SU-DHL-6 (cell line): ENCODE results near the gene GNGT2.
A peak's percentile ranks its signal among the peaks of the same experiment; 100 is the strongest.
"Not testable (repeated sequence)": the region's sequence is repeated elsewhere in the genome, so short reads cannot be mapped to it uniquely, and the experiment has no call there.

Experiments
- H2AFZ ChIP-seq: fragments of 200-600 bp; sonication (generic); 2 replicates; pipeline ENCODE4 v1.6.1; 2014; ENCODE audit warnings: low read depth, mild to moderate bottlenecking, moderate library complexity, mixed read lengths, antibody characterized with exemption, low read length; ENCODE audit not compliant: severe bottlenecking
- H3F3A ChIP-seq: fragments of 200-600 bp; shearing (Covaris generic); 2 replicates; pipeline ENCODE4 v1.6.0; 2016; ENCODE audit warnings: antibody characterized with exemption, mild to moderate bottlenecking; ENCODE audit not compliant: insufficient read depth
- H3K27ac ChIP-seq: fragments of 200-600 bp; sonication (generic); 2 replicates; pipeline ENCODE4 v1.5.1; 2016; ENCODE audit warnings: low read depth, mild to moderate bottlenecking, low read length, moderate library complexity, mixed read lengths
- H3K27me3 ChIP-seq: fragments of 200-600 bp; sonication (generic), shearing (Covaris generic); 2 replicates; pipeline ENCODE4 v1.6.0; 2014; ENCODE audit warnings: mild to moderate bottlenecking, low read length
- H3K36me3 ChIP-seq: fragments of 200-600 bp; sonication (generic); 2 replicates; pipeline ENCODE4 v1.6.1; 2014; ENCODE audit warnings: mild to moderate bottlenecking, low read length, mixed read lengths
- H3K4me2 ChIP-seq: fragments of 300-600, 200-600 bp; shearing (Covaris generic), sonication (generic); 2 replicates; pipeline ENCODE4 v1.6.0; 2014; ENCODE audit warnings: low read length, low read depth, mild to moderate bottlenecking; ENCODE audit not compliant: poor library complexity, severe bottlenecking
- H3K4me3 ChIP-seq: fragments of 200-600 bp; sonication (generic); 2 replicates; pipeline ENCODE4 v1.5.1; 2014; ENCODE audit warnings: antibody characterized with exemption, low read length, mild to moderate bottlenecking, mixed read lengths; ENCODE audit not compliant: insufficient read depth, poor library complexity, severe bottlenecking
- H3K79me2 ChIP-seq: fragments of 200-600 bp; sonication (generic); 2 replicates; pipeline ENCODE4 v1.6.1; 2014; ENCODE audit warnings: mild to moderate bottlenecking, low read length, moderate library complexity; ENCODE audit not compliant: insufficient read depth
- H3K9ac ChIP-seq: fragments of 200-600 bp; sonication (generic); 2 replicates; pipeline ENCODE4 v1.7.0; 2014; ENCODE audit warnings: mild to moderate bottlenecking, low read length
- H3K9me2 ChIP-seq: fragments of 200-600 bp; sonication (generic); replicated peaks from 2 replicates; pipeline ENCODE4 v1.6.1; 2014; ENCODE audit warnings: low read length; ENCODE audit not compliant: insufficient read depth
- H3K9me3 ChIP-seq: fragments of 200-600 bp; sonication (generic); 2 replicates; pipeline ENCODE4 v1.6.1; 2014; ENCODE audit warnings: low read length, mixed read lengths; ENCODE audit not compliant: insufficient read depth
- H4K20me1 ChIP-seq: fragments of 200-600 bp; sonication (generic); 2 replicates; pipeline ENCODE4 v1.6.1; 2014; ENCODE audit warnings: low read depth, mild to moderate bottlenecking, antibody characterized with exemption, low read length, moderate library complexity, mixed read lengths
- EZH2phosphoT487 ChIP-seq: fragments of 200-600 bp; sonication (generic), shearing (Covaris generic); conservative IDR thresholded peaks from 2 replicates; pipeline ENCODE4 v1.6.1; 2018; ENCODE audit warnings: mild to moderate bottlenecking, antibody characterized with exemption, low read length, moderate library complexity, mixed read lengths
- TF ChIP-seq, protein P1 (sequence below): fragments of 200-600 bp; sonication (generic); IDR thresholded peaks from one replicate; pipeline ENCODE4 v1.5.1; 2017; ENCODE audit warnings: antibody characterized with exemption, mild to moderate bottlenecking, low read length, moderate library complexity; ENCODE audit not compliant: insufficient read depth, poor library complexity, severe bottlenecking

Gene GNGT2

DNA sequence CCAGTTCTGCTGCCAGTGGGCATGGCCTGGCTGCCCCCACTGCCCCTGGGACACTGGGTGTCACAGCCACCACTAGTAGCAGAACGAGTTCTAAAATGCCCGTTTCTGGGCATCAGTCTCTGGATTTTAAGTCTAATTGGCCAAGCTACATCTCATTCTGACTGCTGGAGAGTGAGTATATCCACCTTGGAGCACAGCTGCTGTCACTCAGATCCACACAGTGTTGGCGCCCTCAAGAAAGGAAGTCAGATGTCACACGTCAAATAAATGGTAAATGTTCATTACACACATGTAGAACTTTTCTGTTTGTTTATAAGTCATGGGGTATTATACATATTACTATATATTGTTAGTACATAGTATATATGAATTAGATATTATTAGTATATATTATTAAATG, 19.4 kb downstream of the GNGT2 start:
- no peaks in the 10 kb centered on the region for H3K9me2 ChIP-seq
- peaks cover 11% of the 10 kb centered on the region for H3F3A ChIP-seq
- H3K36me3 ChIP-seq, result no peaks in the 10 kb centered on the region
- no peak overlapping the region for H3K27ac ChIP-seq
- TF ChIP-seq EZH2phosphoT487, result no peak
- TF ChIP-seq, protein P1, sequence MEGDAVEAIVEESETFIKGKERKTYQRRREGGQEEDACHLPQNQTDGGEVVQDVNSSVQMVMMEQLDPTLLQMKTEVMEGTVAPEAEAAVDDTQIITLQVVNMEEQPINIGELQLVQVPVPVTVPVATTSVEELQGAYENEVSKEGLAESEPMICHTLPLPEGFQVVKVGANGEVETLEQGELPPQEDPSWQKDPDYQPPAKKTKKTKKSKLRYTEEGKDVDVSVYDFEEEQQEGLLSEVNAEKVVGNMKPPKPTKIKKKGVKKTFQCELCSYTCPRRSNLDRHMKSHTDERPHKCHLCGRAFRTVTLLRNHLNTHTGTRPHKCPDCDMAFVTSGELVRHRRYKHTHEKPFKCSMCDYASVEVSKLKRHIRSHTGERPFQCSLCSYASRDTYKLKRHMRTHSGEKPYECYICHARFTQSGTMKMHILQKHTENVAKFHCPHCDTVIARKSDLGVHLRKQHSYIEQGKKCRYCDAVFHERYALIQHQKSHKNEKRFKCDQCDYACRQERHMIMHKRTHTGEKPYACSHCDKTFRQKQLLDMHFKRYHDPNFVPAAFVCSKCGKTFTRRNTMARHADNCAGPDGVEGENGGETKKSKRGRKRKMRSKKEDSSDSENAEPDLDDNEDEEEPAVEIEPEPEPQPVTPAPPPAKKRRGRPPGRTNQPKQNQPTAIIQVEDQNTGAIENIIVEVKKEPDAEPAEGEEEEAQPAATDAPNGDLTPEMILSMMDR, result no peak
- H3K4me3 ChIP-seq, result no peak overlapping the region
- peak overlapping the region; percentile 17 for H2AFZ ChIP-seq
- H3K9me3 ChIP-seq, result no peaks in the 10 kb centered on the region
- no peak overlapping the region for H3K9ac ChIP-seq
- H3K4me2 ChIP-seq, result peak overlapping the region; percentile 92
- H4K20me1 ChIP-seq, result no peaks in the 10 kb centered on the region
- no peaks in the 10 kb centered on the region for H3K27me3 ChIP-seq
- H3K79me2 ChIP-seq, result no peaks in the 10 kb centered on the region

DNA sequence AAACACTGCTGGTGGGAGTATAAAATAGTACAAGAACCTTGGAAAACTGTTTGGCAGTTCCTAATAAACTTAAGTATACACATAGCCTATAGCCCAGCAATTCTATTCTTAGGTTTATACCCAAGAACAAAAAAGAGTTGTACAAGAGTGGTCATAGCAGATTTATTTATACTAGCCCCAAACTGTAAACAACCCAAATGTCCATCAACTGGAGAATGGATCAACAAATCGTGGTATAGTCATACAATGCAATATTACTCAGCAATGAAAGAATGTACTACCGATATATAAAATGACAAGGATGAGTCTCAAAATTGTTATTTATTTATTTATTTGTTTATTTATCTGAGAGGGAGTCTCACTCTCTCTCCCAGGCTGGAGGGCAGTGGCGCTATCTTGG, 23.1 kb downstream of the GNGT2 start:
- H2AFZ ChIP-seq, result no peak overlapping the region
- peaks cover 3% of the 10 kb centered on the region; the same call in 1 of the 2 replicates for H3F3A ChIP-seq
- H3K27me3 ChIP-seq, result no peaks in the 10 kb centered on the region
- no peak overlapping the region for H3K27ac ChIP-seq
- no peaks in the 10 kb centered on the region for H4K20me1 ChIP-seq
- no peak overlapping the region for H3K4me2 ChIP-seq
- no peak overlapping the region for H3K4me3 ChIP-seq
- H3K9ac ChIP-seq, result no peak overlapping the region
- no peaks in the 10 kb centered on the region for H3K79me2 ChIP-seq
- no peaks in the 10 kb centered on the region for H3K36me3 ChIP-seq
- H3K9me2 ChIP-seq, result no peaks in the 10 kb centered on the region
- H3K9me3 ChIP-seq, result peaks cover 13% of the 10 kb centered on the region; the same call in 1 of the 2 replicates
- TF ChIP-seq EZH2phosphoT487, result no peak
- TF ChIP-seq, protein P1, result no peak

DNA sequence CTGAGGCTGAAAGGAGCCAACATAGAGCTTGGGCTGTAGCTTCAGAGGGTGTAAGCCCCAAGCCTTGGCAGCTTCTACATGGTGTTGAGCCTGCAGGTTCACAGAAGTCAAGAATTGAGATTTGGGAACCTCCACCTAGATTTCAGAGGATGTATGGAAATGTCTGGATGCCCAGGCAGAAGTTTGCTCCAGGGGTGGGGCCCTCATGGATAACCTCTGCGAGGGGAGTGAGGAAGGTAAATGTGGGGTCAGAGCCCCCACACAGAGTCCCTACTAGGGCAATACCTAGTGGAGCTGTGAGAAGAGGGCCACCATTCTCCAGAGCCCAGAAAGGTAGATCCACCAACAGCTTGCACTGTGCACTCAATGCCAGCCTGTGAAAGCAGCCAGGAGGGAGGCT, 25.0 kb downstream of the GNGT2 start:
- not testable (repeated sequence) for H3K4me3 ChIP-seq, H3K27me3 ChIP-seq, H3K27ac ChIP-seq, H3K79me2 ChIP-seq, H3F3A ChIP-seq, H3K9ac ChIP-seq, H2AFZ ChIP-seq, H3K4me2 ChIP-seq, H4K20me1 ChIP-seq, H3K36me3 ChIP-seq, H3K9me2 ChIP-seq
- peaks cover 13% of the 10 kb centered on the region; the same call in 1 of the 2 replicates for H3K9me3 ChIP-seq

DNA sequence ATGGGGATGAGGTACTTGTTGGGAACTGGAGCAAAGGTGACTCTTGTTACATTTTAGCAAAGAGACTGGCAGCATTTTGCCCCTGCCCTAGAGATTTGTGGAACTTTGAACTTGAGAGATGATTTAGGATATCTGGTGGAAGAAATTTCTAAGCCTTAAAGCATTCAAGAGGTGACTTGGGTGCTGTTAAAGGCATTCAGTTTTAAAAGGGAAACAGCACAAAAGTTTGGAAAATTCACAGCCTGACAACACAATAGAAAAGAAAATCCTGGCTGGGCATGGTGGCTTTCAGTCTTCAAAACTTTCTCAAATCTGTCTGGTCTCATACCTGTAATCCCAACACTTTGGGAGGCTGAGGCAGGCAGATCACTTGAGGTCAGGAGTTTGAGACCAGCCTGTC, 25.9 kb downstream of the GNGT2 start:
- not testable (repeated sequence) for H3K27me3 ChIP-seq, H4K20me1 ChIP-seq, H3K36me3 ChIP-seq, H3K4me3 ChIP-seq, H3K79me2 ChIP-seq, H3K9ac ChIP-seq, H3K9me2 ChIP-seq, H3K4me2 ChIP-seq, H3F3A ChIP-seq, H2AFZ ChIP-seq, H3K27ac ChIP-seq
- H3K9me3 ChIP-seq, result peaks cover 13% of the 10 kb centered on the region; the same call in 1 of the 2 replicates
